Upper lobe of left lung (tissue), 6 donors: Measurements from ENCODE around the gene SETDB2. TPM values are rescaled to one million over a fixed set of nuclear protein-coding genes. Genes with fewer than 3 reads are reported as not detected.
A peak's percentile ranks its signal among the peaks of the same experiment; 100 is the strongest.

ENCODE experiments used
- ATAC-seq, 2 donors: fragments of 200-7000 bp; cut with Tn5 transposase; one replicate each; pipeline ENCODE4 v1.9.1; 2022; ENCODE audit warnings: mild to moderate bottlenecking in 2 of 2, moderate library complexity in 2 of 2; ENCODE audit not compliant: low FRiP score in 2 of 2
- DNase-seq, 2 donors: peaks; one replicate each; pipeline ENCODE4 v3.0.0-alpha.2; 2019 to 2020
- H3K27ac ChIP-seq, 4 donors: fragments of 200-600 bp; sonication (generic); one replicate each; pipeline ENCODE4 v1.5.1; 2016 to 2019
- H3K27me3 ChIP-seq, 4 donors: fragments of 200-600 bp; sonication (generic); one replicate each; pipeline ENCODE4 v1.5.1; 2017 to 2019
- H3K36me3 ChIP-seq, 4 donors: fragments of 200-600 bp; sonication (generic); one replicate each; pipeline ENCODE4 v1.5.1; 2016 to 2019
- H3K4me1 ChIP-seq, 4 donors: fragments of 200-600 bp; sonication (generic); one replicate each; pipeline ENCODE4 v1.5.1; 2018 to 2019
- H3K4me3 ChIP-seq, 4 donors: fragments of 200-600 bp; sonication (generic); one replicate each; pipeline ENCODE4 v1.5.1; 2017 to 2019; ENCODE audit warnings: mild to moderate bottlenecking in 2 of 4, moderate library complexity in 1 of 4
- H3K9me3 ChIP-seq, 4 donors: fragments of 200-600 bp; sonication (generic); one replicate each; pipeline ENCODE4 v1.5.1; 2018 to 2019
- EP300 ChIP-seq, 4 donors: sonication (generic); formaldehyde crosslinking; IDR thresholded peaks; one replicate each; pipeline ENCODE4 v1.5.1; 2017; ENCODE audit warnings: antibody characterized with exemption in 4 of 4, control low read depth in 2 of 4
- POLR2A ChIP-seq, 4 donors: fragments of 450-650 bp; IDR thresholded peaks; one replicate each; pipeline ENCODE4 v1.5.1; 2016 to 2017; ENCODE audit warnings: antibody characterized with exemption in 4 of 4, mild to moderate bottlenecking in 2 of 4
- POLR2AphosphoS5 ChIP-seq, 2 donors: sonication (generic); formaldehyde crosslinking; IDR thresholded peaks; one replicate each; pipeline ENCODE4 v1.5.1; 2017; ENCODE audit warnings: antibody characterized with exemption in 2 of 2
- WGBS, 2 donors: methylation state at CpG; one replicate each; pipeline ENCODE4 v1.1.5; 2017 to 2018; 5-methylcytosine and 5-hydroxymethylcytosine counted together
- total RNA-seq, 6 donors: library from RNA; depleted of rRNA in 4 of 6; stranded (reverse); fragments of >200 nt in 4 of 6; gene quantifications; one replicate each; pipeline versions ENCODE4 v1.1.0 to v1.2.1, GENCODE V29; 2016 to 2021
- TF ChIP-seq, protein P1 (sequence below), 6 experiments: fragments of 450-650 bp in 4 of 6; fragments of 200-600 bp in 2 of 6; sonication (generic) in 2 of 6; IDR thresholded peaks; one replicate each; pipeline ENCODE4 v1.5.1; 2016 to 2019; ENCODE audit warnings: antibody characterized with exemption in 6 of 6
- donor health status: DM: no; HTN: no; CAD: no; lungs with moderate emphysema.
- donor health status: DM: no; HTN: yes; CAD: no; lungs with severe emphysema.

The SETDB2 gene
- total RNA-seq, 6 donors from 2014 or later = 5.0 to 17.8 (median 14.1) TPM

DNA sequence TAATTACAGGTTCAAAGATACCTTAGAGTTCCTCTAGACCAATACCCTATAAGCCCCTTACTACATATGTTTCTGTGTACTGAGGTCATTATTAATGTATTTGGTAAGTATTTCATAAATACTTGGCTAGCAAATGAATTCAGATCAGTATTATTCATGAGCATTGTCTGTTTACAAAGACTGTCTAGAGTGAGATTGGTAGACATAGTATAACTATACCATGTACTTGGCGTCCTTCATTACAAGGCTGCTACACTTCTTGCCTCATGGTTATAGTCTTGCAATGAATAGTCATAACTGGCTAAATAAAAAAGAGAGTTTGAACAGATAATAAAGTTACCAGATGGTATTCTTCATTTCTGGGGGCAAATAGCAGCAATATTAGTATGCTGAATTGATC, 12.1 kb downstream of the SETDB2 start:
- H3K27me3 ChIP-seq = no peaks in the 10 kb centered on the region
- WGBS, 2 donors = 100% methylated on average over 1 of the region's 1 CpG
- ATAC-seq = no peak

DNA sequence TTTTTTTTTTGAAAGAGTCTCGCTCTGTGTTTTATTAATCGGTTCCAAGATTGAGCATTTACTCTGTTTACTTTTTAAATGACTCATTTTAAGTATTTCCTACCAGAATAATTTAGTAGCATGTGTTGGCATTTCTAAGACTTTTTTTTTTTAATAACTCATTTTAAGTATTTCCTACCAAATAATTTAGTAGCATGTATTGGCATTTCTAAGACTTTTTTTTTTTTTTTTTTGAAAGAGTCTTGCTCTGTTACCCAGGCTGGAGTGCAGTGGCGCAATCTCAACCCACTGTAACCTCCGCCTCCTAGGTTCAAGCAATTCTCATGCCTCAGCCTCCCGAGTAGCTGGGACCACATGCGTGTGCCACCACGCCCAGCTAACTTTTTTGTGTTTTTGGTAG, 13.1 kb downstream of the SETDB2 start:
- ATAC-seq = no peak
- Histone ChIP-seq H3K27me3 (no peaks in the 10 kb centered on the region), H3K4me1 (peaks cover 0 to 7% (median 2%) of the 10 kb centered on the region in 4 donors), H3K27ac (no peak overlapping the region), H3K9me3 (no peaks in the 10 kb centered on the region), H3K4me3 (no peak overlapping the region), H3K36me3 (peaks cover 0 to 21% (median 10%) of the 10 kb centered on the region in 4 donors)
- DNase-seq = peak in 1 of 2 donors; percentile 32
- TF ChIP-seq POLR2A (IDR thresholded peaks at IDR 0.05) (no peak), EP300 (IDR thresholded peaks at IDR 0.05) (no peak), POLR2AphosphoS5 (IDR thresholded peaks at IDR 0.05) (no peak)
- TF ChIP-seq, protein P1, sequence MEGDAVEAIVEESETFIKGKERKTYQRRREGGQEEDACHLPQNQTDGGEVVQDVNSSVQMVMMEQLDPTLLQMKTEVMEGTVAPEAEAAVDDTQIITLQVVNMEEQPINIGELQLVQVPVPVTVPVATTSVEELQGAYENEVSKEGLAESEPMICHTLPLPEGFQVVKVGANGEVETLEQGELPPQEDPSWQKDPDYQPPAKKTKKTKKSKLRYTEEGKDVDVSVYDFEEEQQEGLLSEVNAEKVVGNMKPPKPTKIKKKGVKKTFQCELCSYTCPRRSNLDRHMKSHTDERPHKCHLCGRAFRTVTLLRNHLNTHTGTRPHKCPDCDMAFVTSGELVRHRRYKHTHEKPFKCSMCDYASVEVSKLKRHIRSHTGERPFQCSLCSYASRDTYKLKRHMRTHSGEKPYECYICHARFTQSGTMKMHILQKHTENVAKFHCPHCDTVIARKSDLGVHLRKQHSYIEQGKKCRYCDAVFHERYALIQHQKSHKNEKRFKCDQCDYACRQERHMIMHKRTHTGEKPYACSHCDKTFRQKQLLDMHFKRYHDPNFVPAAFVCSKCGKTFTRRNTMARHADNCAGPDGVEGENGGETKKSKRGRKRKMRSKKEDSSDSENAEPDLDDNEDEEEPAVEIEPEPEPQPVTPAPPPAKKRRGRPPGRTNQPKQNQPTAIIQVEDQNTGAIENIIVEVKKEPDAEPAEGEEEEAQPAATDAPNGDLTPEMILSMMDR (IDR thresholded peaks at IDR 0.05) = no peak
- WGBS, 2 donors = 75 to 79% methylated on average over 7 of the region's 7 CpGs

More for the DNA sequence above, 12.1 kb downstream of the SETDB2 start:
- Histone ChIP-seq H3K9me3 (no peaks in the 10 kb centered on the region), H3K4me3 (no peak overlapping the region), H3K27ac (no peak overlapping the region), H3K36me3 (peaks cover 0 to 14% (median 3%) of the 10 kb centered on the region in 4 donors), H3K4me1 (peaks cover 0 to 7% (median 2%) of the 10 kb centered on the region in 4 donors)
- no peak for TF ChIP-seq POLR2AphosphoS5 (IDR thresholded peaks at IDR 0.05)
- no peak for TF ChIP-seq POLR2A (IDR thresholded peaks at IDR 0.05)
- TF ChIP-seq EP300 (IDR thresholded peaks at IDR 0.05) = no peak
- TF ChIP-seq, protein P1 (IDR thresholded peaks at IDR 0.05) = no peak
- no peak for DNase-seq

DNA sequence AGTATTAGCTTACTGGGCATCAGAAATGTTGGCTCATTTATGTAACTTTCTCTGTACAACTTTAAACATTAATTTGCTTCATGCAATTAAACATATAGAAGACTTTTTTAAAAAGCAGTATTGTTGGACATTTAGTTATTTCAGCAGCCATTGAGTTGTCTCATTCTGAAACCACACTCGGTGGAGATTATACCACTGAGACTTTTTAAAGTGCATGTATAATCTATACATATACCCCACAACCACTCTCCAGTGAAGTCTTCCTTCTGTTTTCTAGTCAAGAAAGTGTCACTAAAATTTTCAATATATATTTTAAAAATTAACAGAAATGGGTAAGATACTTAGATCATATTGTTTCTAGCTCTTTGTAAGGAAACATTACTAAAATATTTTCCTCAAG, 15.5 kb downstream of the SETDB2 start:
- DNase-seq (no peak), ATAC-seq (no peak)
- Histone ChIP-seq H3K9me3 (peaks cover 0 to 7% (median 5%) of the 10 kb centered on the region in 4 donors), H3K27ac (no peak overlapping the region), H3K4me3 (no peak overlapping the region), H3K4me1 (peaks cover 0 to 1% (median 0%) of the 10 kb centered on the region in 4 donors), H3K36me3 (peaks cover 0 to 37% (median 25%) of the 10 kb centered on the region in 4 donors), H3K27me3 (no peaks in the 10 kb centered on the region)
- TF ChIP-seq EP300 (IDR thresholded peaks at IDR 0.05) = no peak
- no peak for TF ChIP-seq POLR2AphosphoS5 (IDR thresholded peaks at IDR 0.05)
- TF ChIP-seq, protein P1 (IDR thresholded peaks at IDR 0.05) = no peak
- no peak for TF ChIP-seq POLR2A (IDR thresholded peaks at IDR 0.05)
- WGBS, 2 donors = 85 to 94% methylated on average over 1 of the region's 1 CpG

DNA sequence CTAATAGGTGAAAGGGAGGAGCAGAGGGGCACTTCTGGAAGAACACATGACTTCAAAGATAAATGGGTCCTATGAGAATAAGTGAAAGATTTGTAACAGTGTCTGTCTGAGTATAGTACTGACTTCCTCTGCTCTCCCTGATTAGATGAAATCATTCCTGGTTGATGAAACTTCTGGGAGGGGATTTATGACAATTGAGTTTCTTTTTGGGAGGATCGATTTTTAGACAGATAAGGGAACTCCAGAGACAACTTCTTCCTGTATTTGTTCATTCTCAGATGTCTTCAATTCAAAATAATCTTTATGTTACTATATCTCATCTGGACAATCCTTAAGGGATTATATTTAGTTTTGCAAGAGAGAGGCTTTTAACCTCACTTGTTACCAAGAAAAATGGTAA, 20.0 kb downstream of the SETDB2 start:
- no peak overlapping the region for H3K27ac ChIP-seq
- H3K27me3 ChIP-seq = no peaks in the 10 kb centered on the region
- H3K4me1 ChIP-seq = no peaks in the 10 kb centered on the region
- no peak overlapping the region for H3K4me3 ChIP-seq
- no peak for TF ChIP-seq EP300 (IDR thresholded peaks at IDR 0.05)
- TF ChIP-seq, protein P1 (IDR thresholded peaks at IDR 0.05) = no peak
- TF ChIP-seq POLR2AphosphoS5 (IDR thresholded peaks at IDR 0.05) = no peak
- no peak for TF ChIP-seq POLR2A (IDR thresholded peaks at IDR 0.05)
- WGBS, 2 donors = 69 to 72% methylated on average over 1 of the region's 1 CpG
- no peak for DNase-seq
- peaks cover 5 to 59% (median 26%) of the 10 kb centered on the region in 4 donors for H3K36me3 ChIP-seq
- ATAC-seq = no peak
- peaks cover 0 to 7% (median 5%) of the 10 kb centered on the region in 4 donors for H3K9me3 ChIP-seq
